Adrenal gland (tissue), 5 donors: ENCODE measurements around the gene B4GALNT2.
"Not testable (repeated sequence)": the region's sequence is repeated elsewhere in the genome, so short reads cannot be mapped to it uniquely, and the experiment has no call there.

Source experiments
- CTCF ChIP-seq, 6 experiments: fragments of 450-650 bp in 4 of 6; fragments of 200-600 bp in 2 of 6; sonication (generic) in 1 of 6; IDR thresholded peaks; 1 replicate in 5 of 6; 2 replicates in 1 of 6; pipeline versions ENCODE4 v1.5.1 to v1.8.0; 2016 to 2021; ENCODE audit warnings: antibody characterized with exemption in 6 of 6, mild to moderate bottlenecking in 2 of 6, moderate library complexity in 1 of 6
- POLR2A ChIP-seq, 2 donors: fragments of 450-650 bp; IDR thresholded peaks; one replicate each; pipeline ENCODE4 v1.6.1; 2017; ENCODE audit warnings: antibody characterized with exemption in 2 of 2, mild to moderate bottlenecking in 2 of 2, moderate library complexity in 1 of 2
- donor health status: DM: no; HTN: no; CAD: no.

GRCh38 chr17:49170711-49171110 is 38.1 kb downstream of the B4GALNT2 start:
- not testable (repeated sequence) for TF ChIP-seq CTCF, POLR2A (IDR thresholded peaks at IDR 0.05)
